ENCODE results near the gene SLC4A1AP.

SLC4A1AP gene

GRCh38 chr2:27720004-27720551 lies 56.4 kb downstream of the SLC4A1AP start:
- DNase-seq (ENCODE audit: low read depth, low spot score) = no peak

- DNase-seq (ENCODE audit: low read depth, low spot score) = no peak
Measured at GRCh38 chr2:27721335-27721734, 57.6 kb downstream of the SLC4A1AP start.

DNA sequence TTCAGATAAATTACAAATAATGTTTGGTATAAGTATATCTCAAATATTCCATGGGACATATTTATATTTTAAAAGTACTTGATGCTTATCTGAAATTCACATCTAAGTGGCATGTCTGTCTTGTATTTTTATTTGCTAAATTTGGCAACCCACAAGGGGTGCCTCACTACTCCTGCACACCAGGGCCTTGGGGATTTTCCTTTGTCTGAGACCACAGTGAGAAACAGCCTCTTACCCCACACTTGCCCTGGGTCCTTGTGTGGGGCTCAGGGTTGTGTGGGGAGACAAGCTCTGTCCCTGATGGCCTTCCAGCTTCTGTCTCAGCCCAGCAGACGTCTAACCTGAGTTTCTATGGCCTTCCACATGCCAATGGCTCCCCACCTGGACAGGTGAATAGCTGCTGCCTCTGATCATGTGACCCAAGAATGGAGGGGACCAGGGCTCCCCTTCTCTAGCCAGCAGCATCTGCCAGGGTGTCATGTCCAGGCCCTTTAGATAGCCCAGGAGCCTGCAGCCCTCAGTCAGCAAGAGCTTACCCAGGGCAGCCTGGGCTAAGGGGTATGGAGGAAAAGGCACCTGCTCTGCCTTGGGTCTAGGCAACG lies 58.3 kb downstream of the SLC4A1AP start:
- DNase-seq (ENCODE audit: low read depth, low spot score) = no peak

- no peak for DNase-seq (ENCODE audit: low read depth, low spot score)
Measured at GRCh38 chr2:27723372-27724144, 59.9 kb downstream of the SLC4A1AP start.

GRCh38 chr2:27724191-27724590 lies 60.5 kb downstream of the SLC4A1AP start:
- DNase-seq (ENCODE audit: low read depth, low spot score) = no peak

DNA sequence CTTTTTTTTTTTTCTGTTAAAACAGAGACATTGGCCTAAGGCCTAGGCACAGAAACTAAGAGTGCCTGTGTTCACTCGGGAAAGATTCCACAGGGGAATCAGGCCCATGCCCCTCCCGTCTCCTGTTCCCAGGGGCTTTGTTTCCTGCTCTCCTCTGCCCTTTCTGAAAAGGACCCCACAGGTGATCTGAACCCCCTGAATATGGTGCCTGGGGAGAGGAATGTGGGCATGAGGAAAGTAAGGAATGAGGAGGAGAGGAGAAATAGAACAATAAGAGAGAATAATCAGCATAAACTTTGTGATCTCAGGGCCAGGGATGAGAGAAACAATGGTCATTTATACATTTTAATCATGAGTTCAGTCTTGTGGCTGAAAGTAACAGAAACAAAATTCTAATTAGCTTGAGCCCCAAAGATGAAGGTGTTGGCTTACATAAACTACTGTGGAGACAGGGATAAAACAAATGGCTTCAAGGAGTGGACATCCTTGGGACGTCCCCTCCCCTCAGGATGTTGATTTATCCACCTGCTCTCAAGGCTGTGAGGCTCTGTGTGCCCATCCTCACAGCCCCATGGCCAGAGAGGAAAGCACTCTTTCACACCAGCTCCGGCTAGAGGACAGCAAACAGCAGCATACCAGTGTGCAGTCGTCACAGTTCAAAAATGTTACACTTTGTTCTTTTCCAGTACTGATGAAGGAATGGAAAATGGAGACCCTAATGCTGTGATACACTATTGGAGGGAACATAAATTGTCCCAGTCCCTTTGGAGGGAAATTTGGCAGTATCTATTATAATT lies 61.4 kb downstream of the SLC4A1AP start:
- no peak for DNase-seq (ENCODE audit: low read depth, low spot score)

- DNase-seq (ENCODE audit: low read depth, low spot score) = no peak
Measured at GRCh38 chr2:27727257-27727656, 63.6 kb downstream of the SLC4A1AP start.

DNA sequence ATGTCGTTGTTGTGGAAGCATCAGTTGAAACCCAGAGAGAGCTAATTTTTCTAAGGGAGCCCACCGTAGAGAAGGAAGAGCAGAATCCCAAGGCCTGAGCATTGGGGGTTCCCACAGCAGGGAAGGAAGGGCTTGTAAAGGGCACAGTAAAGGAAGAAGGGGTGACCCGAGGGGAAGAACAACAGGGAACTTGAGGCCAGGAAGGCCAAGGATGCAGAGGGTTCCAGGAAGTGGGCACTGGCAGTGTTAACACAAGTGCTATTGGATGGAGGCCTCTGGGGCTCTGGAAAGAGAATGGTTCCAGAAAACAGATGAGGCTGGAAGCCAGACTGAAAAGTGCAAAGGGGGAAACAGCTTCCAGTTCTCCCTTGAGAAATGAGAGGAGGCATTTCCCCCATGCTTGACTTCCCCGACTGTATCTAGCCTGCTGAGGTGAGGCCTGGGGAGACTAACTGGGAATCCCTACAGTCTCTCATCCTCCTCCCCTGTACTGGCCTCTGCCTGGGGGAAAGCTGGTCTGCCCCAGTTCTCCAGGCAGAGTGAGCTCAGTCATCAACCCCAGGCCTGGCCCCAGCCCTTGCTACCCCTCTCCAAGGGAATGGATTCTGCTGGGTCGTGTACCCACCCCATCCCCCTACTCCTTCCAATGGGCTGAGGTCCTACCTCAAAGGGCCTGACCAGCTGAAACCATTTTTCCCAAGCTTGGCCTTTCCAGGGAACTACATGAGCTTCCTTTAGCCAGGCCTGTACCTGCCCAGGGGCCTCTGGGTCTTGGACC lies 64.6 kb downstream of the SLC4A1AP start:
- DNase-seq (ENCODE audit: low read depth, low spot score) = no peak

DNA sequence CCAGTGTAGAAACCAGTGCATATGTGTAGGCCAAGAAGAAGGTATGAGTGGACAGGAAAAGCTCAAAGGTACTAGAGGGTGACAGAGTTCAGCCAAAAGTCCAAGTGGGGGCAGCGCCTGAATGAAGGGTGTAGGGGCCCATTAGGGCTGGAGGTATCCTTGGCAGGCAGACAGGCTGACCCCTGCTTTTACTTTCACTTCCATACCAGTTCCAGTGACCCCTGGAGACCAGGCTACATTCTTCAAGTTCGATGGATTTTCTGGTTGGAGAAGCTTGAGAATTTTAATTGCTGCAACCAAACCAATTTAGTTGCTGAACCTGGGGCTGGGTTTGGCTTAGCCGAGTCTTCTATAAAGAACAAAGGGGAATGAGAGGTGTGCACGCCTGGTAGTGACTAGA lies 65.5 kb downstream of the SLC4A1AP start:
- DNase-seq (ENCODE audit: low read depth, low spot score) = no peak

- DNase-seq (ENCODE audit: low read depth, low spot score) = no peak
Measured at GRCh38 chr2:27729614-27730013, 65.9 kb downstream of the SLC4A1AP start.

- DNase-seq (ENCODE audit: low read depth, low spot score) = no peak
Measured at GRCh38 chr2:27730261-27730662, 66.6 kb downstream of the SLC4A1AP start.

DNA sequence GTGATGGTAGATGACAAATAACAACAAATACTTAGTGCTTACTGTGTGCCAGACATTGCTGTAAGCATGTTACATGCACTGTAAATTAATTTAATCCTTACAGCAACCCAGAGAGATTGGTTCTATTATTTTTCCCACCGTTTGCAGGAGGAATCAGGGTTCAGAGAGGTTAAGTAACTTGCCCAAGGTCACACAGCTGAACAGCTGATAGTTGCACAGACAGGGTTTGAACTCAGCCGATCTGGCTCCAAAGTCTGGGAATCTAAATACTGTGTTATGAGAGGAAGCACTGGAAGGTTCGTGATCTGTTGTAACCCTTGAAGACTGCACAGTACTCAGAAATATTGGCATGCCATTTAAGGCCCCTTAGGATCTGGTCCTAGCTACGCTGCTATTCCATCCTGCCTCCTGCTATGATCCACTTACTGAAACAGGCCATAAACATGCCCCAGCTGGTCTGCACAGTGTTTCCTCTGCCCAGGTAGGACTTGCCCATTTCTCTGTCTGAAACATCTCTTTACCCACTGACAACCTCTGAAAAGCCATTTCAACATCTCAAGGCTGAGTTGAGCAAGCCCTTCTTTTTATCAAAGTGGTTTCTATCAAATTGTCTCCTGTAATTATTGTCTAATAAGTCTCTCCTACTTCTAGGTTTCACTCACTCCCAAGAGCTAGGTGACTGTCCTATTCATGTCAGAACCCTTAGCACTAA lies 67.4 kb downstream of the SLC4A1AP start:
- DNase-seq (ENCODE audit: low read depth, low spot score) = no peak

- no peak for DNase-seq (ENCODE audit: low read depth, low spot score)
Measured at GRCh38 chr2:27734305-27734704, 70.6 kb downstream of the SLC4A1AP start.

GRCh38 chr2:27735263-27735904 lies 71.7 kb downstream of the SLC4A1AP start:
- DNase-seq (ENCODE audit: low read depth, low spot score) = no peak

DNA sequence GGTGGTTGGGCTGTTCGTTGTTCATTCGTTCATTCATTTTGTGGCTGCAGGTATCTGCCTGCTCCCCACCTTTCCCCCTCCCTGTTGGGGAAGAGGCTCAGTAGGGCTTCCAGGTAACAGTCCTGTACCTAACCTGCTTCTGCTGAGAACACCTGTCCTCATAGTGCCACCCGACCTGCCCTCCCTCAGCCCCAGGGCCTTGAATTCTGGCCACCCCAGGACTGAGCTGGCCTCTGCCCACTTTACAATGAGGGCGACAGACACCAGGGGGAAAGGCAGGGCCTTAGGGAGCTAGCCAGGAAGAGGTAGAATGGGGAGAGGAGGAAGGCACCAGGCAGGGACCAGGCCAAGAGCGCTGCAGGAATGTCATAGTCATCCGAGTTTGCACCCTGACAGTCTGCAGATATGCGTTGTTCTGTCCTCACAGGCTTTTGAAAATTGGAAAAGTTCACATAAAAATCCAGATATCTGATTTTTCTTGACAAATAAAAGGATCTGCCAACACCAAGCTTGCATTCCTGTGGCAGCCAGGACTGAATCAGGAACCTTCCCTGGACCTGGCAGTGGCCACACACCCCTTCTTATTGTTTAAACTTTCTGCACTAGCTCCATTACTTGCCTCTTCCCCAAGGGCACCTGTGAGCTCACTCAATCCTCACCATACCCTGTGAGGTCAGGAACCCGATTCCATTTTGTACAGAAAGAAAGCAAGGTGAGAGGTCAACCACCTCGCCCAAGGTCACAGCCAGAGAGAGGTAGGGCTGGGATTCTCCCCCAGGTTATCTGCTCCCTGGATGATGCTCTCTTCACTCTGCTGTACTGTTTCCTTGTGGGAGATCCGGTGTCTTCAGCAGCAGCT lies 72.6 kb downstream of the SLC4A1AP start:
- DNase-seq (ENCODE audit: low read depth, low spot score) = no peak

DNA sequence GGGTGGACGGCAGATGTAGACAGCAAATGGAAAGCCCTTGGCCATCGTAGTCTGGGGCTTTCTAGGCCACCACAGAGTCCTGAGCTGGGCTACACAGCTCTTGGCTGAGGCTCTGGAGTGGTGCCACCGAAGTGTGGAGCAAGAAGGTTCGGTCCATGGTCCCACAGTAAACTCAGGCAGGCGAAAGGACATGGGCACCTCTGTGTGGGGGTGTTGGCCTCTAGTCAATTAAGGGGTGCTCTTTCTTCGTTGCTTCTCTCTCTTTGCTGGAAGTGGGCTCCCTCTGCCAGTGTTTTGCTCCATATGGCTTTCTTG lies 73.2 kb downstream of the SLC4A1AP start:
- no peak for DNase-seq (ENCODE audit: low read depth, low spot score)

DNA sequence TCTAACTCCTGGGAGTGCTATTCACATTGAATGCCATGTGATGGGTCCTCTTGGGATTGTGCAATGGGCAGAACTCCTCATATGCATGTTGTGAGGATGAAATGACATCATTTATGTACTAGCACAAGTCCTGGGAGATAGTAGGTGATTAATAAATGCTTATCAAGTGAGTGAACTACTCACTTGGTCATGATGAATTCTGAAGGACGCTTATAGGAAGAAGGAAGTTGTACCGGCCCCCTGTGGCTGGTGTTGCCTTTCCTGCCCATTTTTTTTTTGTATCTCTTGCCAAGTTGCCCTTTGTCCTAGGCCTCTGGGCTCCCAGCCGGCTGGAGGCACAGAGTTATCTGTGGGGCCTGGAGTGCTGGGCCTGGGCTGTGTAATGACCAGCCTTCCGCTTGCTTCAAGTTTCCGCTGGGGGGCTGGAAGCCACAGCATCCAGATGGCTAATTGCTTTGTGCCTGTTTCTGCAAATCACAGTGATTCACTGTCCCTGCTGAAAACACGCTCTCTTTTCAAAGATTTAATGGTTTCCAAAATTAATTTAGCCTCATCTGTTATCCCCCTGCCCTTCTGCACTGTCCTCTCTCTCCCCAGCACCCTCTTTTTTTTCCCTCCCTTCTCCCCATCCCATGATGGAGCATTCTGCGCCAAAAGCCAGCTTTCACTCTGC lies 74.1 kb downstream of the SLC4A1AP start:
- DNase-seq (ENCODE audit: low read depth, low spot score) = no peak

DNA sequence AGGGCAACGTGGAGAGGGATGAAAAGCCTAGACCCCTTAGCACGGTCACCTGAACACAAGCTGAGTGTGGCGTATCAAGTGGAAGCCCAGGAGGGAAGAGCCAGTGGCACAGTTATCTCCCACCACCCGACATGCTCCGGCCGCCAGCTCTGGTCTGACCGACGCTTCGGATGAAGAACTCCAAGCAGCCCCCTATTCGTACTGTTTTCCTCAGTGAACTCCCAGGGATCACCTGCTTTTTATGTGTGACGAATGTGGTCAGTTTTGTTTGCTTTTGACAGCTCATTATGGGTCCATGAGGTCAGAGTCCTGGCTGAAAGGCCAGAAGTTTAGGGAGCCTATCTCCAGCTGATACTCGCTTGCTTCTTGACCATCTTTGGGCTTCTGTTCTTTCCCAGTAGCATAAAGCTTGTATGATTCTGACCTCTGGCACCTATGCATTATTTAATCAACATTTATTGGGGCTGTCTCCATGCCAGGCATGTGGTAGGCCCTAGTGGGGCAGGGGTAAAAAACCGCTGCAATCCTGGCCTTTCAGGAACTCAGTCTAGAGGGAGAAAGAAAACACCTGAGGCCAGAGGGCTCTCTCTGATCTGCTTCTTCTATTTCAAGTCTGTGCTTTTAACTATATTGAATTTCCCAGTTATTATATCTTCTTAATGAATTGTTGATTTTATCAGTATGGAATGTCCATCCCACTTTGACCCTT lies 74.8 kb downstream of the SLC4A1AP start:
- DNase-seq (ENCODE audit: low read depth, low spot score) = no peak

DNA sequence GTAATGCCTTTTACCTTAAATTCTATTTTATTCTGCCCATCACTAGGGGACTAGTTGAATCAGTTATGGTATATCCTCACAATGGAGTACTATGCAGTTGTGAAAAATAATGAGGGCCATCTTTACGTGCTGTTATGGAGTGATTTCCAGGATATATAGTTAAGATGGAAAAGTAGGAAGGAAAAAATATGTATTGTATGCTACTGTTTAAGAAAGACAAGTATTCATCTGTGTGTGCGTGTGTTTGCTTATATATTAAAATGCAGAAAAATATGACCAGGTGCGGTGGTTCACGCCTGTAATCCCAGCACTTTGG lies 75.3 kb downstream of the SLC4A1AP start:
- DNase-seq (ENCODE audit: low read depth, low spot score) = no peak

All from iPS DF 19.7 (cell line).